AG09309 (cell line): Measurements from ENCODE around the gene HSD3B2.

Source experiments
- DNase-seq: peaks from one replicate; pipeline ENCODE4 v3.0.0-alpha.2; 2010; ENCODE audit warnings: low read depth
- H3K4me3 ChIP-seq: 2 replicates; pipeline ENCODE4 v1.5.1; 2011; ENCODE audit warnings: mild to moderate bottlenecking, low read depth, low read length, moderate library complexity; ENCODE audit not compliant: control insufficient read depth
- TF ChIP-seq, protein P1 (sequence below): IDR thresholded peaks from 2 replicates; pipeline ENCODE4 v1.5.1; 2011; ENCODE audit warnings: mild to moderate bottlenecking, low read depth, low read length, inconsistent platforms; ENCODE audit not compliant: insufficient read depth, control insufficient read depth; ENCODE audit errors: missing control alignments

Gene HSD3B2

DNA sequence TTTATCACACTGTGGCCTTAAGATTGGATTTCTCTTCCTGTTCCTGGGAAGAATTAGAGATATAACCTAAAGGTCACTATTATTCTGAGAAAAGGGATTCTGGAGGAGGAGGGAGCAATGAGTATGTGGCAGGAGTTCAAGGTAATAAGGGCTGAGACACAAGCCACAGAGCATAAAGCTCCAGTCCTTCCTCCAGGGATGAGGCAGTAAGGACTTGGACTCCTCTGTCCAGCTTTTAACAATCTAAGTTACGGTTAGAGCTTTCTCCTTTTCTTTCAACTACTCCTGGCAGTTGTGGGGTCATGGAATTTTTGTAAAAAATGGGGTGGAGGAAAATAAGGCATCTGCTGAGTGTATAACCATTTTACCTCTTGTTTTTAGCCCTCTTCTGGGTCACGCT, at the start of gene HSD3B2:
Gene HSD3B2, plus strand, starts transcription at position 201 of the 400 bp plus-strand sequence. CDS start 270 bp downstream, outside the sequence.
- no peak within 1 kb of the TSS for H3K4me3 ChIP-seq
- TF ChIP-seq, protein P1, sequence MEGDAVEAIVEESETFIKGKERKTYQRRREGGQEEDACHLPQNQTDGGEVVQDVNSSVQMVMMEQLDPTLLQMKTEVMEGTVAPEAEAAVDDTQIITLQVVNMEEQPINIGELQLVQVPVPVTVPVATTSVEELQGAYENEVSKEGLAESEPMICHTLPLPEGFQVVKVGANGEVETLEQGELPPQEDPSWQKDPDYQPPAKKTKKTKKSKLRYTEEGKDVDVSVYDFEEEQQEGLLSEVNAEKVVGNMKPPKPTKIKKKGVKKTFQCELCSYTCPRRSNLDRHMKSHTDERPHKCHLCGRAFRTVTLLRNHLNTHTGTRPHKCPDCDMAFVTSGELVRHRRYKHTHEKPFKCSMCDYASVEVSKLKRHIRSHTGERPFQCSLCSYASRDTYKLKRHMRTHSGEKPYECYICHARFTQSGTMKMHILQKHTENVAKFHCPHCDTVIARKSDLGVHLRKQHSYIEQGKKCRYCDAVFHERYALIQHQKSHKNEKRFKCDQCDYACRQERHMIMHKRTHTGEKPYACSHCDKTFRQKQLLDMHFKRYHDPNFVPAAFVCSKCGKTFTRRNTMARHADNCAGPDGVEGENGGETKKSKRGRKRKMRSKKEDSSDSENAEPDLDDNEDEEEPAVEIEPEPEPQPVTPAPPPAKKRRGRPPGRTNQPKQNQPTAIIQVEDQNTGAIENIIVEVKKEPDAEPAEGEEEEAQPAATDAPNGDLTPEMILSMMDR, result no peak
- DNase-seq, result no peak

DNA sequence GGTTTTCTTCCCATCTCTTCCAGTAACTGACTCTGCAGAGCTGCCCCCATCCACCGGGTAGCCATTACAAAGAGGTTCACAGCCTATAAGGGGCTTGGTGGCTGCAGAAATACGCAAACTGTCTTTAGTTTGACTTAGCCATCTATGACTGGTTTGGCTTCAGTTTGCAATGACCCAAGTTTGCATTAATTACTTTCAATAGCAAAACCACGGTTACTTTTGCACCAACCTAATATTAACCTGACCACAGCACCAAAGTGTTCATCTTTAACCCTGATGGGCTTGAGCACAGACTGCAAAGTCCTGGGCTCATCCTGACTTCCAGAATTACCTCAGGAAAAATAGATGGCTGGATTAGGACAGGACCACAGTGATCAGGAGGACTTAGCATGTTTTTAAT, 48.5 kb upstream of the HSD3B2 start:
- TF ChIP-seq, protein P1, result no peak

DNA sequence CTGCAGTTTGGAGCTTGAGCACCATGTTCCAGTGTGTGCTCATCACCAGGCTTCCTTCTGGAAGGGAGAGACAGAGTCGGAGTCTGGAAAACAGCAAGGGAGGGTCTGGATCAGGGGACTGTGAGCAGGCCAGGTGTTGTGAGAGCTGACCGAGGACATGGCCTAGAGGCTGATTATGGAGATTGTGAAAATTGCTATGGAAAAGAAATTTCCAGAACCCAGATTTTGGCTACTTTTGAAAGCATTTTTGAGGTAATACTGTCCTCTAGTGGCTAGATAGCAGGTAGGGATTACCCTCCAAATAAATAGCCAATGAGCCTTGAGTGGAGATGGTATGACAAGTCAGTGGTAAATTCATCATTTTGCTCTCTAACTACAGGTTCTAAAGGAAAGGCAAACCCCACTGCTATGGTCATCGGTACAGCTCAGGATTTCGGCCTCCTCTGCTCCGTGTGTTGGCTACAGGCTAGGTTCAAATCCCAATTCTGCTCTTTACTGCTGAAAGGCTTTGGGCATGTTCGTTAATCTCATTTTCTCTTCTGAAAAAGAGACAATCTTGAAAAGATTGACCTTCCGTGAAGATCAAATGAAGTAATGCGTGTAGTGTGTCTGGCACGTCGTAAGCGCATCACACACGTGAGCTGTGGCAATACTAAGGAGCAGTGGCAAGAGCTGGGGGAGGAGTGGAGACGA, 47.4 kb upstream of the HSD3B2 start:
- peak; percentile 14 for DNase-seq
- no peak overlapping the region for H3K4me3 ChIP-seq

More for the DNA sequence above, 48.5 kb upstream of the HSD3B2 start:
- DNase-seq, result no peak
- no peak overlapping the region for H3K4me3 ChIP-seq

DNA sequence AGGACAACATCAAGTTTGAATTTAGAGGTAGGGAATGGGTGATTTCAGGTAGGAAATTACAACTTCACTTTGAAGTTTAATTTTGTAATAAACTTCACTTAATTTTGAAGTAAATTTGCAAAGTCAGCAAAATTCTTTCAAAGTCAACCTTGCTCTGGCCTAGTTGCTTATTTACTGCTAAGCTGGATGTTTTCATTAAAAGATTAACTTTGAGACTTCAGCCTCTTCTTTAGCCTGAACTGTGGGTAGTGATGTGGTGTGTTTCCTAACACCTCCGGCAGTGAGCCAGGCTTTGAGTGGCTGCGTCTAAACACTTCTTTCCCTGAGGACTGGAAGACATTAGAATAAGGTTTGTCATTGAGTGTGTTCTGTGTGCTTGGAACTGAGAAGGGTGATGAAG, 46.4 kb upstream of the HSD3B2 start, which contains the start of gene HAO2:
Gene HAO2, plus strand, starts transcription at position 232 of the 400 bp plus-strand sequence. CDS start 12,301 bp downstream, outside the sequence.
- DNase-seq, result no peak
- TF ChIP-seq, protein P1, result no peak
- H3K4me3 ChIP-seq, result no peak within 1 kb of the TSS

More for the DNA sequence above, 47.4 kb upstream of the HSD3B2 start:
- TF ChIP-seq, protein P1, result peak; percentile 96

DNA sequence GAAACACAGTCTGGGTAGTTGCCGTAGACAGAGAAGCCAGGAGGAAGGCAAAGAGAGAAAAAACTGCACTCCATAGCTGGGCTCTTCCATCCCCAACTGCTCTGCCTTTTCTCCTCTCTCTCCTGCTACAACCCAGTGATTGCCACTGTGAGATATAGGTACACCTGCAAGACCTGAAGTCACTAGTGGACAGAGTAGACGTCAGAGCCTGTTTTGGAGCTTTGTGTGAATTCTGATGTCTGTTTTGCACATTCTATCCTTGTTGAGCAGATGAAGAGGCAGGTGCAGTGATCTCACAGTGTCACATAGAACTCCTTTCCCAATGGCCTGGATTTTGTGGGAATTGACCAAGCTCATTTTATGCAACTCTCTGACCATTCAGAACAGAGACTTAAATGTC, 44.2 kb upstream of the HSD3B2 start:
- H3K4me3 ChIP-seq, result no peak overlapping the region
- no peak for DNase-seq
- TF ChIP-seq, protein P1, result no peak

DNA sequence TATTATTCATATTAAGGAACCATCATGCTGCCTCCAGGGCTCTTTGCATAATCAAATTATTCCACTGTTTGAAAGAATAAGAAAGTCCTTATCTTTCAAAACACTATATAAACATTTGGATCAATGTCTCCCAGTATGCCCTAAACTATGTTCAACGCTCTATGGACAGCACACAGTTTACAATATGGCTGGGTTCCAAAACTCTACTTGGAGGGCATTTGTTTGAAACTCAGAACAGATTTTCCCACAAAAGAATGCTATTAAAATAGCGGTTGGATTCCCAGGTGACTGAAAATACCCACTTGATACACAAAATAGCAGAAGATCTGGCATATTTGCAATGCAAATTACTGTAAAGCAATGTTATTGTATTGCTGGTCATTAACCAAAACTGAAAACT, 43.1 kb upstream of the HSD3B2 start:
- TF ChIP-seq, protein P1, result no peak
- no peak for DNase-seq
- H3K4me3 ChIP-seq, result no peak overlapping the region
